Glomerular endothelial cell (primary cell): Measurements from ENCODE around the gene ICAM1. TPM values are rescaled to one million over a fixed set of nuclear protein-coding genes. Genes with fewer than 3 reads are reported as not detected.
"Not testable (repeated sequence)": the region's sequence is repeated elsewhere in the genome, so short reads cannot be mapped to it uniquely, and the experiment has no call there.

Experiments
- DNase-seq: peaks from one replicate; pipeline ENCODE4 v3.0.0-alpha.2; 2011; ENCODE audit warnings: low read depth, low spot score; ENCODE audit errors: extremely low read depth
- total RNA-seq: library from RNA; depleted of rRNA; stranded (reverse); fragments of >200 nt; gene quantifications from 2 replicates; pipeline ENCODE4 v1.2.3, GENCODE V29; 2015

ICAM1 gene
- total RNA-seq: 139 and 564 TPM in 2 replicates

- DNase-seq: peak; percentile 61
These were observed at the start of gene ICAM1 for GRCh38 chr19:10270616-10271394. ICAM1 (plus strand) TSS chr19:10271120; CDS start chr19:10271160, 40 bp downstream.

- DNase-seq: no peak
These were observed 48.6 kb upstream of the ICAM1 start for GRCh38 chr19:10222201-10222890.

GRCh38 chr19:10223488-10224213 lies 47.3 kb upstream of the ICAM1 start:
- no peak for DNase-seq

GRCh38 chr19:10224337-10224736 lies 46.6 kb upstream of the ICAM1 start:
- DNase-seq: no peak

GRCh38 chr19:10226021-10226375 lies 44.9 kb upstream of the ICAM1 start:
- DNase-seq: no peak

- DNase-seq: no peak
These were observed 44.4 kb upstream of the ICAM1 start for GRCh38 chr19:10226376-10227025.

GRCh38 chr19:10227026-10227971 lies 43.6 kb upstream of the ICAM1 start:
- DNase-seq: no peak

GRCh38 chr19:10228393-10228792 lies 42.5 kb upstream of the ICAM1 start:
- no peak for DNase-seq

- DNase-seq: no peak
These were observed 42.0 kb upstream of the ICAM1 start for GRCh38 chr19:10228920-10229319.

GRCh38 chr19:10230173-10230860 lies 40.6 kb upstream of the ICAM1 start:
- DNase-seq: no peak

- no peak for DNase-seq
These were observed 39.9 kb upstream of the ICAM1 start, which contains the start of gene S1PR2 for GRCh38 chr19:10230861-10231611. S1PR2 (minus strand) TSS chr19:10231331; CDS start chr19:10224905, 6,426 bp downstream.

GRCh38 chr19:10231612-10232228 lies 39.2 kb upstream of the ICAM1 start:
- no peak for DNase-seq

GRCh38 chr19:10233946-10234345 lies 37.0 kb upstream of the ICAM1 start:
- no peak for DNase-seq

GRCh38 chr19:10235003-10235402 lies 35.9 kb upstream of the ICAM1 start:
- no peak for DNase-seq

GRCh38 chr19:10235409-10235808 lies 35.5 kb upstream of the ICAM1 start:
- DNase-seq: not testable (repeated sequence)

GRCh38 chr19:10237702-10238101 lies 33.2 kb upstream of the ICAM1 start:
- DNase-seq: no peak

- DNase-seq: no peak
These were observed 32.6 kb upstream of the ICAM1 start for GRCh38 chr19:10238172-10238783.
